IMR-90 (cell line): ENCODE data around the gene TEAD1. TPM values are rescaled to one million over a fixed set of nuclear protein-coding genes. Genes with fewer than 3 reads are reported as not detected.

Source experiments
- ATAC-seq: fragments of 200-7000 bp; cut with Tn5 transposase; 2 replicates; pipeline ENCODE4 v1.9.1; 2020; ENCODE audit warnings: low read depth, mild to moderate bottlenecking, moderate library complexity
- BruUV-seq: library from RNA; stranded (reverse); fragments of 400-500 nt; replicated peaks from 2 replicates; lab custom pipeline; 2021; lab: Mats Ljungman, UMichigan
- CTCF ChIA-PET: fragments of 300-600 bp; formaldehyde crosslinking; extraction: SDS; loops from one replicate; lab custom pipeline; 2021; ENCODE audit warnings: antibody characterized with exemption; lab: Yijun Ruan, JAX
- POLR2A ChIA-PET: fragments of 300-600 bp; sonication (Branson Sonifier 250); formaldehyde crosslinking; loops from one replicate; lab custom pipeline; 2022; ENCODE audit warnings: antibody characterized with exemption; ENCODE audit not compliant: unreplicated experiment; lab: Charles Lee
- DNase-seq: peaks from one replicate; pipeline ENCODE4 v3.0.0; 2013
- H2AFZ ChIP-seq: replicated peaks from 2 replicates; pipeline ENCODE3; 2013; ENCODE audit warnings: low read length, mild to moderate bottlenecking; ENCODE audit not compliant: poor library complexity
- H2AK5ac ChIP-seq: 2 replicates; pipeline ENCODE4 v1.6.1; 2013; ENCODE audit warnings: low read depth, low read length, inconsistent platforms
- H2AK9ac ChIP-seq: replicated peaks from 2 replicates; pipeline ENCODE3; 2013; ENCODE audit warnings: mild to moderate bottlenecking, low read depth, low read length, moderate library complexity; ENCODE audit not compliant: poor library complexity
- H2BK120ac ChIP-seq: 2 replicates; pipeline ENCODE4 v1.6.1; 2013; ENCODE audit warnings: low read depth, low read length, inconsistent platforms
- H2BK15ac ChIP-seq: 3 replicates; pipeline ENCODE4 v1.6.1; 2013; ENCODE audit warnings: low read depth, low read length, inconsistent platforms
- H2BK20ac ChIP-seq: 2 replicates; pipeline ENCODE4 v1.6.1; 2013; ENCODE audit warnings: low read depth, mild to moderate bottlenecking, inconsistent platforms, low read length, moderate library complexity
- H2BK5ac ChIP-seq: 2 replicates; pipeline ENCODE4 v1.6.1; 2013; ENCODE audit warnings: mild to moderate bottlenecking, low read depth, low read length, inconsistent platforms; ENCODE audit not compliant: poor library complexity, severe bottlenecking
- H3K14ac ChIP-seq: replicated peaks from 2 replicates; pipeline ENCODE4 v1.6.1; 2013; ENCODE audit warnings: low read depth, low read length, inconsistent platforms
- H3K18ac ChIP-seq: 2 replicates; pipeline ENCODE4 v1.6.1; 2013; ENCODE audit warnings: low read depth, low read length, control low read depth
- H3K23ac ChIP-seq: 2 replicates; pipeline ENCODE4 v1.6.1; 2013; ENCODE audit warnings: low read depth, low read length, inconsistent platforms
- H3K27ac ChIP-seq: 2 replicates; pipeline ENCODE4 v1.5.1; 2013; ENCODE audit warnings: mild to moderate bottlenecking, control low read depth, low read length; ENCODE audit not compliant: insufficient read depth
- H3K27me3 ChIP-seq: 2 replicates; pipeline ENCODE4 v1.6.1; 2013; ENCODE audit warnings: low read length; ENCODE audit not compliant: control insufficient read depth, insufficient read depth
- H3K36me3 ChIP-seq: 2 replicates; pipeline ENCODE4 v1.6.1; 2013; ENCODE audit warnings: low read length, mixed read lengths; ENCODE audit not compliant: control insufficient read depth, insufficient read depth
- H3K4ac ChIP-seq: 2 replicates; pipeline ENCODE4 v1.6.1; 2013; ENCODE audit warnings: low read depth, low read length, inconsistent platforms
- H3K4me1 ChIP-seq: 2 replicates; pipeline ENCODE4 v1.6.1; 2013; ENCODE audit warnings: low read length, mixed read lengths; ENCODE audit not compliant: control insufficient read depth, insufficient read depth
- H3K4me2 ChIP-seq: 2 replicates; pipeline ENCODE4 v1.6.1; 2013; ENCODE audit warnings: low read depth, mild to moderate bottlenecking, control low read depth, low read length, moderate library complexity
- H3K4me3 ChIP-seq: 2 replicates; pipeline ENCODE4 v1.5.1; 2013; ENCODE audit warnings: low read depth, mild to moderate bottlenecking, control low read depth, low read length, moderate library complexity; ENCODE audit not compliant: insufficient read depth
- H3K56ac ChIP-seq: 2 replicates; pipeline ENCODE4 v1.6.1; 2013; ENCODE audit warnings: low read length, inconsistent platforms; ENCODE audit not compliant: insufficient read depth; ENCODE audit errors: extremely low read depth
- H3K79me1 ChIP-seq, 2 experiments: 2 replicates each; pipeline ENCODE4 v1.6.1; 2013; ENCODE audit warnings: low read length in 2 of 2, inconsistent platforms in 1 of 2, low read depth in 1 of 2
- H3K9ac ChIP-seq: 2 replicates; pipeline ENCODE4 v1.6.1; 2013; ENCODE audit warnings: low read depth, low read length, control low read depth
- H3K9me1 ChIP-seq: 2 replicates; pipeline ENCODE4 v1.6.1; 2013; ENCODE audit warnings: low read length, inconsistent platforms; ENCODE audit not compliant: insufficient read depth
- H3K9me3 ChIP-seq: 2 replicates; pipeline ENCODE4 v1.6.1; 2013; ENCODE audit warnings: low read length; ENCODE audit not compliant: control insufficient read depth, insufficient read depth
- H4K20me1 ChIP-seq: 2 replicates; pipeline ENCODE4 v1.6.1; 2013; ENCODE audit warnings: low read length, inconsistent platforms; ENCODE audit not compliant: insufficient read depth
- H4K5ac ChIP-seq: 2 replicates; pipeline ENCODE4 v1.6.1; 2013; ENCODE audit warnings: mild to moderate bottlenecking, low read depth, low read length, control low read depth
- H4K8ac ChIP-seq, 2 experiments: 2 replicates each; pipeline ENCODE4 v1.6.1; 2013; ENCODE audit warnings: low read depth in 2 of 2, low read length in 2 of 2, control low read depth in 1 of 2, inconsistent platforms in 1 of 2
- H4K91ac ChIP-seq: 2 replicates; pipeline ENCODE4 v1.6.1; 2013; ENCODE audit warnings: low read depth, low read length, inconsistent platforms; ENCODE audit not compliant: insufficient read depth
- BHLHE40 ChIP-seq: fragments of 150-350 bp; IDR thresholded peaks from 2 replicates; pipeline ENCODE4 v1.6.1; 2016; ENCODE audit warnings: mild to moderate bottlenecking, low read depth, low read length
- CEBPB ChIP-seq: IDR thresholded peaks from 2 replicates; pipeline ENCODE4 v1.6.1; 2012; ENCODE audit warnings: low read depth, low read length, improper control_type of control experiment
- CHD1 ChIP-seq: IDR thresholded peaks from 2 replicates; pipeline ENCODE4 v1.6.1; 2012; ENCODE audit warnings: low read depth, low read length, improper control_type of control experiment
- CTCF ChIP-seq: conservative IDR thresholded peaks from 2 replicates; pipeline ENCODE4 v1.5.1; 2012; ENCODE audit warnings: mild to moderate bottlenecking, low read depth, low read length, improper control_type of control experiment
- ELK1 ChIP-seq: fragments of 150-350 bp; IDR thresholded peaks from 2 replicates; pipeline ENCODE4 v1.6.1; 2016; ENCODE audit warnings: low read depth, mild to moderate bottlenecking, low read length, moderate library complexity, borderline replicate concordance
- FOS ChIP-seq: fragments of 150-350 bp; IDR thresholded peaks from 2 replicates; pipeline ENCODE4 v1.6.1; 2016; ENCODE audit warnings: low read depth, low read length
- MAFK ChIP-seq: IDR thresholded peaks from 2 replicates; pipeline ENCODE4 v1.6.1; 2012; ENCODE audit warnings: low read depth, low read length, improper control_type of control experiment
- MAZ ChIP-seq: IDR thresholded peaks from 2 replicates; pipeline ENCODE4 v1.6.1; 2012; ENCODE audit warnings: low read depth, mild to moderate bottlenecking, low read length, improper control_type of control experiment, moderate library complexity, borderline replicate concordance
- NFE2L2 ChIP-seq: fragments of 150-350 bp; IDR thresholded peaks from 2 replicates; pipeline ENCODE4 v1.6.1; 2016; ENCODE audit warnings: low read depth, mild to moderate bottlenecking, low read length
- POLR2A ChIP-seq: IDR thresholded peaks from 2 replicates; pipeline ENCODE4 v1.6.1; 2012; ENCODE audit warnings: mild to moderate bottlenecking, low read depth, low read length
- RAD21 ChIP-seq: IDR thresholded peaks from 2 replicates; pipeline ENCODE4 v1.6.1; 2012; ENCODE audit warnings: low read length, improper control_type of control experiment
- RCOR1 ChIP-seq: IDR thresholded peaks from 2 replicates; pipeline ENCODE4 v1.6.1; 2012; ENCODE audit warnings: mild to moderate bottlenecking, low read length, improper control_type of control experiment; ENCODE audit not compliant: insufficient replicate concordance
- RFX5 ChIP-seq: IDR thresholded peaks from 2 replicates; pipeline ENCODE4 v1.8.0; 2012; ENCODE audit warnings: low read depth, mild to moderate bottlenecking, low read length, moderate library complexity
- SMC3 ChIP-seq: fragments of 150-350 bp; IDR thresholded peaks from 2 replicates; pipeline ENCODE4 v1.6.1; 2016; ENCODE audit warnings: low read depth, mild to moderate bottlenecking, antibody characterized with exemption, low read length, moderate library complexity
- USF2 ChIP-seq: fragments of 150-350 bp; IDR thresholded peaks from 2 replicates; pipeline ENCODE4 v1.6.1; 2017; ENCODE audit warnings: mild to moderate bottlenecking, antibody characterized with exemption, low read length, low read depth
- WGBS, 2 experiments: methylation state at CpG; one replicate each; pipeline versions ENCODE4 v1.1.5 to v1.1.7; 2013; ENCODE audit warnings: missing lambda C conversion rate in 2 of 2; ENCODE audit not compliant: insufficient read length in 1 of 2; ENCODE audit errors: extremely low coverage in 2 of 2; 5-methylcytosine and 5-hydroxymethylcytosine counted together
- dilution Hi-C: fragments of 300-500 bp; cut with HindIII; formaldehyde crosslinking; loops from one replicate; pipeline ENCODE4 v1.14.3; 2018; ENCODE audit warnings: low sequenced_read_pairs; ENCODE audit not compliant: unreplicated experiment
- in situ Hi-C: fragments of 300-500 bp; cut with MboI; formaldehyde crosslinking; loops from 3 replicates; pipeline ENCODE4 v1.14.3; 2019; ENCODE audit warnings: low sequenced_read_pairs, inconsistent platforms, mixed read lengths
- intact Hi-C: fragments of 100-400 bp; cut with micrococcal nuclease; formaldehyde crosslinking; loops from 2 replicates; pipeline ENCODE4 v1.10.0; 2022
- polyA plus RNA-seq, 3 experiments: library from polyadenylated mRNA; depleted of rRNA; stranded (reverse); fragments of >200 nt; gene quantifications; 2 replicates each; pipeline ENCODE4 v1.2.3, GENCODE V29; 2012; ENCODE audit warnings: low replicate concordance in 1 of 3
- total RNA-seq: library from RNA; depleted of rRNA; stranded (reverse); fragments of >200 nt; gene quantifications from 2 replicates; pipeline ENCODE4 v1.2.3, GENCODE V29; 2012

TEAD1 gene
- total and polyA plus RNA-seq, 2 of the 4 experiments (the other 2 are of a cell fraction), result 51.8 to 69.2 TPM

GRCh38 chr11:12941671-12942070, 267.4 kb downstream of the TEAD1 start:
- Histone ChIP-seq H2AK9ac (no peak overlapping the region), H3K4ac (no peak overlapping the region), H2AFZ (no peak overlapping the region), H3K9ac (no peak overlapping the region), H3K14ac (no peak overlapping the region), H3K79me1 (peaks cover 0 to 26% of the 10 kb centered on the region in 2 experiments; a peak in 2 of 4 replicates), H3K4me3 (no peak overlapping the region), H4K20me1 (no peaks in the 10 kb centered on the region), H3K4me2 (no peak overlapping the region), H2BK20ac (no peak overlapping the region), H4K8ac (no peak overlapping the region), H3K27me3 (no peaks in the 10 kb centered on the region), H2BK5ac (no peak overlapping the region), H3K56ac (no peak overlapping the region), H2BK15ac (no peak overlapping the region), H4K5ac (no peak overlapping the region), H2BK120ac (no peak overlapping the region), H2AK5ac (no peak overlapping the region), H3K27ac (no peak overlapping the region), H3K18ac (no peak overlapping the region), H3K9me3 (no peaks in the 10 kb centered on the region), H3K9me1 (peaks cover 2% of the 10 kb centered on the region; the same call in 1 of the 2 replicates), H4K91ac (no peak overlapping the region), H3K4me1 (no peaks in the 10 kb centered on the region), H3K36me3 (peaks cover 36% of the 10 kb centered on the region), H3K23ac (no peak overlapping the region)
- ChIA-PET CTCF (interaction anchor here (0.6 kb wide), 1 partner anchor 545 kb away, joined by 3 read pairs; no protein-coding TSS in a partner anchor), POLR2A (interaction anchor here (0.6 kb wide), 1 partner anchor 14 kb away, joined by 3 read pairs; no protein-coding TSS in a partner anchor)
- WGBS, 2 experiments, result no CpG with 5 or more reads among the region's 4 CpGs
- dilution Hi-C loops (no loop called here), in situ Hi-C loops (no loop called here), intact Hi-C loops (no loop called here)
- DNase-seq, result no peak
- no peak for ATAC-seq
- no TSS peak for BruUV-seq
- TF ChIP-seq RFX5, result no peak
- no peak for TF ChIP-seq FOS
- TF ChIP-seq POLR2A, result no peak
- TF ChIP-seq USF2, result no peak
- no peak for TF ChIP-seq CTCF
- TF ChIP-seq RCOR1, result no peak
- TF ChIP-seq SMC3, result no peak
- TF ChIP-seq CHD1, result no peak
- TF ChIP-seq CEBPB, result no peak
- TF ChIP-seq MAFK, result no peak
- TF ChIP-seq RAD21, result no peak
- TF ChIP-seq BHLHE40, result no peak
- TF ChIP-seq ELK1, result no peak
- TF ChIP-seq MAZ, result no peak
- TF ChIP-seq NFE2L2, result no peak
